Neutrophil (primary cell): ENCODE results near the gene PERM1.

Source experiments
- H3K27ac ChIP-seq: fragments of 200-600 bp; sonication (generic); 2 replicates; pipeline ENCODE4 v1.5.1; 2016; ENCODE audit warnings: mild to moderate bottlenecking, moderate library complexity
- H3K27me3 ChIP-seq: fragments of 200-600 bp; sonication (generic); 2 replicates; pipeline ENCODE4 v1.6.0; 2016; ENCODE audit warnings: mild to moderate bottlenecking
- H3K36me3 ChIP-seq: fragments of 200-600 bp; sonication (generic); 2 replicates; pipeline ENCODE4 v1.5.1; 2017
- H3K4me1 ChIP-seq, 2 experiments: fragments of 200-600 bp in 1 of 2; sonication (generic) in 1 of 2; 1 replicate in 1 of 2; 2 replicates in 1 of 2; pipeline versions ENCODE4 v1.5.1 to v1.6.1; 2013 to 2016; ENCODE audit warnings: low read depth in 1 of 2, low read length in 1 of 2, mild to moderate bottlenecking in 1 of 2, moderate library complexity in 1 of 2; ENCODE audit not compliant: control insufficient read depth in 1 of 2, insufficient read depth in 1 of 2
- H3K4me3 ChIP-seq, 2 experiments: fragments of 200-600 bp in 1 of 2; sonication (generic) in 1 of 2; 1 replicate in 1 of 2; 2 replicates in 1 of 2; pipeline ENCODE4 v1.5.1; 2013 to 2016; ENCODE audit warnings: low read depth in 1 of 2, low read length in 1 of 2, mild to moderate bottlenecking in 1 of 2, moderate library complexity in 1 of 2
- H3K9me3 ChIP-seq: fragments of 200-600 bp; sonication (generic); 2 replicates; pipeline ENCODE4 v1.5.1; 2016
- TF ChIP-seq, protein P1 (sequence below): fragments of 200-600 bp; sonication (generic); IDR thresholded peaks from 2 replicates; pipeline ENCODE4 v1.5.1; 2016; ENCODE audit warnings: antibody characterized with exemption

PERM1 gene

GRCh38 chr1:1024771-1025699, 43.1 kb upstream of the PERM1 start:
- Histone ChIP-seq H3K4me3 (no peak overlapping the region), H3K36me3 (no peaks in the 10 kb centered on the region), H3K27ac (no peak overlapping the region), H3K4me1 (peaks cover 0 to 12% of the 10 kb centered on the region in 2 experiments), H3K27me3 (peaks cover 82% of the 10 kb centered on the region), H3K9me3 (no peaks in the 10 kb centered on the region)
- TF ChIP-seq, protein P1, sequence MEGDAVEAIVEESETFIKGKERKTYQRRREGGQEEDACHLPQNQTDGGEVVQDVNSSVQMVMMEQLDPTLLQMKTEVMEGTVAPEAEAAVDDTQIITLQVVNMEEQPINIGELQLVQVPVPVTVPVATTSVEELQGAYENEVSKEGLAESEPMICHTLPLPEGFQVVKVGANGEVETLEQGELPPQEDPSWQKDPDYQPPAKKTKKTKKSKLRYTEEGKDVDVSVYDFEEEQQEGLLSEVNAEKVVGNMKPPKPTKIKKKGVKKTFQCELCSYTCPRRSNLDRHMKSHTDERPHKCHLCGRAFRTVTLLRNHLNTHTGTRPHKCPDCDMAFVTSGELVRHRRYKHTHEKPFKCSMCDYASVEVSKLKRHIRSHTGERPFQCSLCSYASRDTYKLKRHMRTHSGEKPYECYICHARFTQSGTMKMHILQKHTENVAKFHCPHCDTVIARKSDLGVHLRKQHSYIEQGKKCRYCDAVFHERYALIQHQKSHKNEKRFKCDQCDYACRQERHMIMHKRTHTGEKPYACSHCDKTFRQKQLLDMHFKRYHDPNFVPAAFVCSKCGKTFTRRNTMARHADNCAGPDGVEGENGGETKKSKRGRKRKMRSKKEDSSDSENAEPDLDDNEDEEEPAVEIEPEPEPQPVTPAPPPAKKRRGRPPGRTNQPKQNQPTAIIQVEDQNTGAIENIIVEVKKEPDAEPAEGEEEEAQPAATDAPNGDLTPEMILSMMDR: no peak

DNA sequence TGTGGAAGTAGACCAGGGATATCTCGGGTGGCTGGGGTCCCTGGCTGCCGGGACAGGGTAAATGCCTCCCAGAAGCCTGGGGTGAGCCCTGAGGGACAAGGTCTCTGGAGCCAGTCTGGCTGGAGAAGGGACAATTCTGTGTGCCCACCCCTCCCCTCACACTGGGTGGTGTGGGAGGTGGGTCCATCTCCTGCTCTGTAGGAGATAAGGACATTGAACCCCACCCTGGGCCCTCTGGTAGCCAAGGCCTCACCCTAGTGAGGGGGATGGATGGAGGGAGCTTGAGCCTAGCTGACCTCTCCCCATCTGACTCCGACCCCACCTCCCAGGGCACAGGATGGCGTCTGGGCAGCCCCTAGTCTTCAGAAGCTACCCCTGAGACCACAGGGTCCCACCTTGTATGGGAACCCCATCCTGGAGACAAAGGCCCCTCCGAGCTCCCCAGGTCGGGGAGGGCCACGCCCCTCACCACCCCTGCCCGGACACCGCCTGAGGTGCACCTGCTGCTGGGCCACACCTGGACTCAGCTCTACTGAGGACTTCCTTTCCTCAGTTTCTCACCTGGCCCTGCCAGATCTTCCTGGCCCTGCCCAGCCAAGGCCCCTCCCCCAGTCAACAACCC, 42.4 kb upstream of the PERM1 start:
- Histone ChIP-seq H3K4me1 (peaks cover 0 to 12% of the 10 kb centered on the region in 2 experiments), H3K9me3 (no peaks in the 10 kb centered on the region), H3K27ac (no peak overlapping the region), H3K36me3 (no peaks in the 10 kb centered on the region), H3K4me3 (no peak overlapping the region), H3K27me3 (peaks cover 88% of the 10 kb centered on the region)
- TF ChIP-seq, protein P1: no peak

- TF ChIP-seq, protein P1: no peak
- no peaks in the 10 kb centered on the region for H3K36me3 ChIP-seq
- peaks cover 0 to 12% of the 10 kb centered on the region in 2 experiments for H3K4me1 ChIP-seq
- peaks cover 93% of the 10 kb centered on the region for H3K27me3 ChIP-seq
- no peak overlapping the region for H3K27ac ChIP-seq
- no peak overlapping the region for H3K4me3 ChIP-seq
- H3K9me3 ChIP-seq: no peaks in the 10 kb centered on the region
These were observed 41.8 kb upstream of the PERM1 start for GRCh38 chr1:1023700-1024099.

DNA sequence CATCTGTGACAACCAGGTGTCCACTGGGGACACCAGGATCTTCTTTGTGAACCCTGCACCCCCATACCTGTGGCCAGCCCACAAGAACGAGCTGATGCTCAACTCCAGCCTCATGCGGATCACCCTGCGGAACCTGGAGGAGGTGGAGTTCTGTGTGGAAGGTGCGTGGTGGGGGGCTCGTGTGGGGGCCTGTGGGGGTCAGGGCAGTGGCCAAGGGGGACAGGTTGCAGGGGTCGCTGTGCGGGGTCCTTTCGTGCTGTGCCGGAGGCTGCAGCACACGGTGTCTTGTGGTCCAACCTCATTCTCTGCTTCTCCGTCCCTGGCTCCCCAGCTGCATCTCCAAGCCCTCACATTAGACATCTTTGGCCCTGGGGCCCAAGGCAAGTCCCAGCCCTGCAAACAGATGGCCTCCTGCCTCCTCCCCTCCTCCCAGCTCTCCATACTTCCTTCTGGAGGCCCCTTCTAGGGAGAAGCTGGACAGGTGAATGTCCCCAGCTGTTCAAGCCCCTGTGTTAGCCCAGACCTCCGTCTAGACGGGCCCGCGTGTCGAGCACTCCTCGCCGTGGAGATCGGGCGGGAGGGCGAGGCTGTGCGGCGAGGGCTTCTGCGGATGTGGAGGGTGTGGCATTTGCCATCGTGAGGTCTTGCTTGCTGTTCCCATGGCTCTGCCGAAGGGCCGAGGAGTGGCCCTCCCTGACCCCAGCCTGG, 40.6 kb upstream of the PERM1 start:
- Histone ChIP-seq H3K9me3 (no peaks in the 10 kb centered on the region), H3K4me1 (peaks cover 0 to 12% of the 10 kb centered on the region in 2 experiments), H3K27me3 (peaks cover 94% of the 10 kb centered on the region), H3K27ac (no peak overlapping the region), H3K36me3 (no peaks in the 10 kb centered on the region), H3K4me3 (no peak overlapping the region)
- TF ChIP-seq, protein P1: no peak

- H3K4me3 ChIP-seq: no peak overlapping the region
- H3K27me3 ChIP-seq: peaks cover 88% of the 10 kb centered on the region
- H3K4me1 ChIP-seq: peaks cover 0 to 12% of the 10 kb centered on the region in 2 experiments
- no peak overlapping the region for H3K27ac ChIP-seq
- H3K36me3 ChIP-seq: no peaks in the 10 kb centered on the region
- TF ChIP-seq, protein P1: no peak
- H3K9me3 ChIP-seq: no peaks in the 10 kb centered on the region
These were observed 40.0 kb upstream of the PERM1 start for GRCh38 chr1:1021920-1022259.
